NCI-H2196 treated with DMSO at 0.1 percent for 48 hours (cell line): Measurements from ENCODE around the gene CAMK2B.
A peak's percentile ranks its signal among the peaks of the same experiment; 100 is the strongest.
"Not testable (repeated sequence)": the region's sequence is repeated elsewhere in the genome, so short reads cannot be mapped to it uniquely, and the experiment has no call there.

ENCODE experiments used
- DNase-seq: peaks from one replicate; lab custom pipeline; 2025; ENCODE audit not compliant: unreplicated experiment; lab: John Stamatoyannopoulos, UW

The CAMK2B gene

DNA sequence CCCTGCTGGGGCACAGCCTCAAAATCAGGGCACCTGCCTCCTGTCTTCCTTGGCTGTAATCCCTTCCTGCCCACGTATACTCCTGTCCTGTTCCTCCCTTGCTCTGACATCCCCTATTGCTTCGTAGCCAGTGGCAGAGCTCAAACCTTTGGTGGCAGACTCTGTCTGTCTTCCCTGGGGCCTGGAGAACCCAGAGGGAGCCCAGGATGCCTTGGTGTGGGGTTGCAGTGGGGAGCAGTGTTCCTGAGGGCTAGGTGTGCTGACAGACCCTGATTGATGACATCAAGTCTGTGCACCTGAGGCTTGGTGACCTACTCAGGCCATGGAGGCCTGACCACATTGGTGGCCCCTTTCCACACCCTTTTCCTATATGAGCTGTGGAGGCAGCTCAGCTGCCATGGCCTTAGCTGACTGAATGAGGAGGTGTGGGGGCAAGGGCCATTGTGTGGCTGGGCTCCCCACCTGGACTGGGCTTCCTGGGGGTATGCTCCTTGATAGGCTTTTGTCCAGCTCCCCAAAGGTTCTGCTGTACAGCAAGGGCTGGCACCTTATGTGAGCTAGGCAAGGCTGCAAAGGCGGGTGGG is 130.7 kb downstream of the CAMK2B start:
- DNase-seq, result no peak

DNA sequence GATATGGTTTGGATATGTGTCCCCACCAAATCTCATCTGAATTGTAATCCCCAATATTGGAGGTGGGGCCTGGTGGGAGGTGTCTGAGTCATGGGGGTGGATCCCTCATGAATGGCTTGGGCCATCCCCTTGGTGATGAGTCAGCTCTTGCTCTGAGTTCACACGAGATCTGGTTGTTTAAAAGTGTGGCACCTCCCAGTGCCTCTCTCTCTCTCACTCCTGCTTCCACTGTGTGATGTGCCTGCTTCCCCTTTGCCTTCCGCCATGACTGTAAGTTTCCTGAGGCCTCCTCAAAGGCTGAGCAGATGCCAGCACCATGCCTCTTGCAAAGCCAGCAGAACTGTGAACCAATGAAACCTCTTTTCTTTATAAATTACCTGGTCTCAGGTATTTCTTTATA is 131.3 kb downstream of the CAMK2B start:
- no peak for DNase-seq

DNA sequence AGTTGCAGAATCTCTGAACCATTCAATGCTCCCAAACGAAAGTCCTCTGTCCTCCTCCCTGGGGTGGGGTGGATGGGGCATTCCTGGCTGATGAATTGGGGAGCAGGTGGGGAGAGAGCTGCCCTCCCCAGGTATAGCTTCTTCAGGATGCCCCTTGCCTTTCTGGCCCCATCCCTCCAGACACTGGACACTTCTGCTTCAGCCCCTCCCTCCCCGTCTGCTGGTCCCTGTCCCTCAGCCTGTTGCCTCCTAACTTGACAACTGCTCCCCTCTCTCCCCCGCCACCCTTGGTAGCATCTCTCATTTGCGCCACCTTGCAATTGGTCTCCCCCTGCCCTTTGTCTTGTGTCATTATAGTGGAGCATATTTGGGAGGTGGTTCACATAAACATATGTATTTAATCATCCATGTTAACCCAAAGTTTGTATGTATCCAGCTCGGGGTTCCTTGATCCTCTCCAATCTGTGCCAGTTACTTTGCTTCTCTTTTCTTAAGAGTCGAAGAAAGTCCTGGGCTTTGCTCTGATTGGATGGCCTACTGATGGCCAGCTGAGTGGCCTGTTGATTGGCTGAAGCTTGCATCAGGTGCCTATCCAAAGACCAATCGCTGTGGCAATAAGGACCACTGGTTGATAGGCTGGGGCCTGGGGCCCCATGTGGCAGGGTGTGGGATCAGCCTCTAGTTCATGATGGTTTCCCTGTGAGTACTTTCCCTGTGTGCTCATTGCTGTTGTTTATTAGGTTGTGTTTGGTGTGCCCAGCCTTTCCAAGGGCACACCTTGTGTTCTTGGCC is 132.2 kb downstream of the CAMK2B start:
- DNase-seq, result no peak

DNA sequence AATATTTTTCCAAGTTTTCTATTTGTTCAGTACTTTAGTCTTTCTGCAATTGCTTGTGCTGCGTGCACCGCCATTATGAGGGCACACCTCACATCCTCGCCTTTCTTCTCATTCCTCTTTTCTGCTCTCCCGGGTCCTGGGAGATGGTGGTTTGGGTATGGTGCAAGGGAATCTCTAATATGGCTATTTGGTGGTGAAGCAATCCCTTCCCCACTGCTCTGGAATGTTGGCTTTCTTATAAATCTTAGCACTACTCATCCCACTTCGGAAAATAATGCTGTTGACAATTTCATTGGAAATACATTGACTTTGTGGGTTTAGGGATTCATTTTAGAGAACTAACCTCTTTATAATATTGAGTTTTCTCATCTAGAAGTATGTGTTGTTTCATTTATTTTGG is 134.2 kb downstream of the CAMK2B start:
- DNase-seq, result no peak

GRCh38 chr7:44189993-44190872 is 135.2 kb downstream of the CAMK2B start:
- DNase-seq, result no peak

- DNase-seq, result peak; percentile 78
Observed at GRCh38 chr7:44189286-44189992, 136.0 kb downstream of the CAMK2B start, which contains the start of gene GCK. Gene GCK (minus strand): TSS chr7:44189439. CDS start chr7:44188953, 486 bp downstream.

GRCh38 chr7:44188480-44189225 is 136.7 kb downstream of the CAMK2B start:
- DNase-seq, result no peak

- no peak for DNase-seq
Observed at GRCh38 chr7:44187636-44188416, 137.6 kb downstream of the CAMK2B start.

DNA sequence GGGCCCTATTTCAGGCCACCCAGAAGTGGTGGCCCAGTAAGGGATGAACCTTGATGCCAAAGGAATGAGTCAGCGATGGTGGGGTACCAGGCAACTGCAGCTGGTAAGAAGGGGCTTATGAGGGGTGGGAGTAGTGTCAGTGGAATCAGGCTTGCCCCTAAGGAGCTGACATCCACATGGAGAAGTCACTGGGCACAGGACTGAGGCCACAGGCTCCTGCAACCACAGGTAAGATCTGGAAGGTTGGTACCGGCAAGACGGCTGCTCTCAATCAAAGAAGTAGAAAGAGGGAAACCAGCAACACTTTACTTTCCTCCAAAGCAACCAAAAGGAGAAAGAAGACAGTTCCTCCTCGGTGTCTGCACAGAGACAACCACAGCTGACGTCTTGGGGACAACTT is 138.7 kb downstream of the CAMK2B start:
- no peak for DNase-seq

GRCh38 chr7:44185729-44186128 is 139.7 kb downstream of the CAMK2B start:
- DNase-seq, result no peak

DNA sequence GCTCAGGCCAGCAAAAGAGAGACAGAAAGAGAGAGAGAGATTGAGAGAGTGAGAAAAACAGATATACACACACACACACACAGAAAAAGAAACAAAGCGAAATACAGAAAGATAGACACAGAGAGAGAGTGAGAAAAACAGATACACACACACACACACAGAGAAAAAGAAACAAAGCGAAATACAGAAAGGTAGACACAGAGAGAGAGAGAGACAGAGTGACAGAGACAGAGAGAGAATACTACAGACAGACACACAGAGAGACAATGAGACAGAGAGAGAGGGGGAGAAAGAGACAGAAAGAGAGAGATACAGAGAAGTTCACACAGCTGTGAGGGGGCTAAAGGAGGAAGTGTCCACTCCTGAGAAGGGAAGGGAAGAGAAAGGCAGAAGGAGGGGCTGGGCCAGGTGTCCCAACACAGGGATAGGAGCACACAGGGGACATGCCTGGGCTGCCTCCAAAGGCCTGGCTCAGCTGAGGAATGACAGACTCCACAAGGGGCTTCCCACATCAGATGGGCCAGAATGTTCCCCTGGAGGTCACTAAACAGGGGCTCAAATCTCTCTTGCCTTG is 140.4 kb downstream of the CAMK2B start:
- DNase-seq, result no peak

DNA sequence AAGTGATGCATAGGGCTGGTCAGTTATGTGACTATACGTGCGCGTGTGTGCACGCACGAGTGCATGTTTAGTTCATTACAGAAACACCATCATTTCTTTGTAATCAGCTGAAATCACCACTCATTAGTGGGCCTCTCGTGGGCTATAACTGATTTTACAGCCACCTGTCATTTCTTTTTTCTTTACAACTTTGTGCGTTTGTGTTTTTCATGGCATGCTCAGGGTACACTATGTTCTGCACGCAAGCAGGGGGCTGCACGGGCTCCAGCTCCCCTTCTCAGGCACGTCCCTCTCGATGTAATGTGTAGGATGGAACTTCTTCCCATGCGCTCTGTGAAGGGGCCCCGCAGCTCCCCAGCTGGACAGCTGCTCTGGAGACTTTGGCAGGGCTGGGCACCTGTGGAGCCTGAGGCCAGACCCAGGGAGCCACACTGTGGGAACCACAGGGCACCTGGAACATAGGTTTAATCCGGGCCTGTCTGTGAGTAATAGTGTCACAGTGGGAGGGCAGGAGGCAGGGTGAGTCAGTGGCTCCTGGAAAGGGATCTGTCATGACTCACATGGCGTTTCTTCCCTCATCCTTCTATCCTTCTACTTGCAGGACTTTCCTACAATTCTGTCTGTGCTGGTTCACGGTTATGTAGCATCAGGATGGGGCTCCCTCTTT is 141.1 kb downstream of the CAMK2B start:
- no peak for DNase-seq

DNA sequence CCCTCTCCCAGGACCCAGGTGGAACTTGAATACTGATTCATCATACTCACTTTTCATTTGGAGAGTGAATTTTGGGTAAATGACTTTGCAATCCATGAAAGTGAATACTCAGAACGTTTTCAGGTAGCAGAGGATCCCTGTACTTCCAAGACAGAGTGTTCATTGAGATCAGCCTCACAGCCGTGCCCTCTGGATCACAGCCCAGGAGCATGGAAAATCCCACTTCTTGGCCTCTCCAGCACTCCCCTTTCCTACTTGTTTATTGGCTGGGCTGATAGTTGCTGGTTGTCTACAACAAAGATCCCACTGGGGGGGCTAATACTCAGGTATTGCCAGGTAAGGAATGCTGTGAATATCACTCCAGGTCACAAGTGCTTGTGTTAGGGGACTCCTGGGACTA is 142.0 kb downstream of the CAMK2B start:
- no peak for DNase-seq

GRCh38 chr7:44182827-44183226 is 142.6 kb downstream of the CAMK2B start:
- no peak for DNase-seq

DNA sequence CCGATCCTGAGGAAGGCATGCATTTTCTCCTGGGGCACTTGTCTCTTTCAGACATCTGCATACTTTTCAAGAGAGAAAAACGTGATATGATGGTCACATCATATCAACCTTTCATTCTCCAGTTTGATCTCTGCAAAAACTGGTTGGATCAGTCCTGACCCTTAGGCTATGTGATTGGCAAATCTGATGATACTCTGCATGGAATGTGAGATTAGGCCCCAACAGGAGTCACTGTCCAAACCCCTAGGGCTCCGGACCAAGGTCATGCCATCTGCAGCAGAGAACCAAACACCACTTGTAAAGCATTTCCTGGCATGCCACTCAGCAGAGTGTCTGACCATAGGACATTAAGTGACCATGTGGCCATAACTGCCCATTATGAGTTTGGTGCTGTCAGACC is 144.8 kb downstream of the CAMK2B start:
- no peak for DNase-seq

DNA sequence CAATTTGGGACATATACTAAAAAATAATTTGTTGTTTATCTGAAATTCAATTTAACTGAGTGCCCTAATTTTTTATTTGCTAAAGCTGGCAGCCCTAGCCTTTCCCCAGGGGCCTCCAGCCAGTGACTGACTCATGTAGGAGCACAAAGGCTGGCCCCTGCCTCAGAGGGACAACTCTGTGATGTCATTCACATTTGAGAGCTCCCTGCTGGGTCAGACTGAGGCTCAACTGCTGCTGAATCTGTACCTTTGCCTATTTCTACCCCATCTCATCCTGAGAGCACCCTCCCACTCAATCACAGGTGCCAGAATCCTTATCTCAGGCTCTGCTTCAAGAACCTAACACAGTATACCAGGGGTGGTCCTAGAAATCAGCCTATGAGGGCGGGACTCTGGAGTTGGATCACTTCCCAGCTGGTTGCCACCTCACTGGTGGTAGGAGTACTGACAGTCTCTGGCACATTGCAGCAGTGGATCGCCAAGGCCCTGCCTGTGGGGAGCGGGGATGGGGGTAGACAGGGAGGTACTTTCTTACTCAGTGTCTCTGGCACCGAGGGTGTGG is 147.7 kb downstream of the CAMK2B start:
- DNase-seq, result no peak

DNA sequence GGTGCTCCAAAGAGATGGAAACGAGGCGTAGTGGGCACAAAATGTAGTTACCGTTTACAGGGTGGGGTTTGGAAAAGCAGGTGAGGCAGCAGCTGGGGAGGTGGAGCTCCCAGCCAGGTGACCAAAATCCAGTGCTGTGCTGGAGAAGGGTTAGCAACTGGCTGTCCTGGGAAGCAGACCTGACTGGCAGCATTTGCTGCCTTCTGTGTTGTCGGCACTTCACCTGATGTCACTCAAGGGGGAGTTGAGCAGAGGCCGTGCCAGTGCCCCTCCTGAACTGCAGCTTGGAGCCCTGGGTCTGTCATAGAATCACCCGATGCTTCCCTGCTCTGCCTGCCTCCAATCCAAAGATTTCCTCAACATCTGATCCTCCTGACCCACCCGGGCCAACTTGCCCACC is 148.9 kb downstream of the CAMK2B start:
- no peak for DNase-seq

- no peak for DNase-seq
Observed at GRCh38 chr7:44175730-44176129, 149.7 kb downstream of the CAMK2B start.

- DNase-seq, result not testable (repeated sequence)
Observed at GRCh38 chr7:44174694-44174948, 150.8 kb downstream of the CAMK2B start.
